Fibroblast of pulmonary artery (primary cell): ENCODE measurements around the gene GP5.

Source experiments
- DNase-seq: peaks from one replicate; pipeline ENCODE4 v3.0.0-alpha.2; 2010; ENCODE audit warnings: low read depth
- H3K4me3 ChIP-seq: replicated peaks from 2 replicates; pipeline ENCODE4 v1.5.1; 2011; ENCODE audit warnings: low read depth, mild to moderate bottlenecking, control low read depth, low read length, moderate library complexity
- CTCF ChIP-seq: IDR thresholded peaks from 2 replicates; pipeline ENCODE4 v1.5.1; 2011; ENCODE audit warnings: mild to moderate bottlenecking, control low read depth, low read length, inconsistent platforms; ENCODE audit errors: missing control alignments

Gene GP5

DNA sequence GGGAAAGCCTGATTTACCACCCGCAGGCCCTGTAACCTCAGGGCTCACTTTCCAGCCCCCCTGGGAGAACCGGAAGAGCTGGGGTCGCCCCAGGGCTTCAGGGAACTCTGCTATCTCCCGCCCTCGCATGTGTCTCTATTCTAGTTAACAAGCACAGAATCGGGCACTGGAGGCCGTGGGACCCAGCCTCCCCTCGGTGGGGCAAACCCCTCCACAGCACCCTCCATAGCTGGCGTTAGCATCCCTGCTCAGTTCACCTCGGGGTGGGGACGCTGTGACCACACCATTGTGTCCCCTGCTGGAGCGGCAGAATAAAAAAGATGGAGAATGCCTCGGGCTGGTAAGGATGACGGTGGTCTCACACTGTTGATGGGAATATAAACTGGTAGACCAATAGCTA lies 26.0 kb downstream of the GP5 start:
- H3K4me3 ChIP-seq: no peak overlapping the region
- TF ChIP-seq CTCF: no peak
- DNase-seq: no peak

DNA sequence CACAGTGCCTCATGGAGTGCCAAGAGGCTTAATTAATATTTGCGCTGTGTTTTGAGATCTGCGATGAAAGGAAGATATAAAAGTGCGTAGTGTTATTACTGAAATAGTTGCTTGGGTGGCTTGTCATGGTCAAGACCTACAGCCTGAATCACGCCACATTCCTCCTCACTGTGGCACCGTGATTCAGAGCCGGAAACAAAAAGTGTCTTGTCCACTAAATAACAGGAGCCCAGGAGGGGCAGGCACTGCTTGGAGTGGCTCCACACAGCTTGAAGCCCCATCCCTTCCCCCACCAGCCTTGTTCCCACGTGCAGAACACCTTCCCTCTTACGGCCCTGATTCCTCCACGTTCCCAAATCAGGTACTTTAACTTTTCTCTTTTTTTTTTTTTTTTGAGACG lies 28.3 kb downstream of the GP5 start:
- no peak for DNase-seq
- no peak for TF ChIP-seq CTCF
- no peak overlapping the region for H3K4me3 ChIP-seq

DNA sequence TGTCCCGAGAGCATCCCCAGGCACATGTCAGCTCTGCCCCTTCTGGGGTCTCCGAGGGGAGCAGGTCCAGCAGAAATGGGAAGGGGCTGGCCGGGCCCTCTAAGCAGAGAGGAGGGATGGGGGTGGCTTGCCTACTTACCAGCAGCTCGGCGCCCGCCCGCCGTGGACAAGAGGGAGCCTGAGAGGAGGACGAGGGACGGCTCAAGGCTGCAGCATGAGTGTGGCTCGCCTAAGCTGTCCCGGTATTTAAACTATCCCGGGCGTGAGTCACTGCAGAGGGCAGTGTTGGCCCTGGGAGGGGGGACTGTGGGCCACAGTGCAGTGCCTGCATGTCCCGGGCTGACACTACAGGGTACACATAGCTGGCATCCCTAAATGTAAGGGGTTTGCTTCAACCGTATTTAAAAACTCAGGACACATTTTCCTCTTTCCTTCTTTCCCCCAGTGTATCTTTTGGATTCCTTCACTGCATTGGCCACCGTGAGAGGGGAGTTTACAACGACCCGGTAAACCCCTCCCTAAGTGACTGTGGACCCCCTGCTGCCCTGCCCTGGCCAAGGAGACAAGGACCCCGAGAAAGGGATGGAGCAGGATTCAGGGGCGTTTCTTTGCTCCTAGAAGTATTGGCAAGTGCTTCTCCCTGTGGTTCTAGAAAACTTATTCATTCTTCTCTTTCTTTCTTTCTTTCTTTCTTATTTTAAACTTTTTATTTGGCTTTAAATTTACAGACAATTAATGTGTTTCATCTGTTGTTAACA lies 29.4 kb downstream of the GP5 start, which contains the start of gene LRRC15:
Gene LRRC15 (minus strand): TSS at position 222 of the 758 bp plus-strand sequence. CDS start 8,700 bp downstream, outside the sequence.
- peak; percentile 45 for DNase-seq
- no peak for TF ChIP-seq CTCF
- H3K4me3 ChIP-seq: no peak within 1 kb of the TSS

GRCh38 chr3:194368918-194369317 lies 30.1 kb downstream of the GP5 start:
- H3K4me3 ChIP-seq: no peak overlapping the region
- TF ChIP-seq CTCF: no peak
- no peak for DNase-seq

- H3K4me3 ChIP-seq: no peak overlapping the region
- no peak for TF ChIP-seq CTCF
- DNase-seq: no peak
Observed at GRCh38 chr3:194367992-194368841, 30.8 kb downstream of the GP5 start.

DNA sequence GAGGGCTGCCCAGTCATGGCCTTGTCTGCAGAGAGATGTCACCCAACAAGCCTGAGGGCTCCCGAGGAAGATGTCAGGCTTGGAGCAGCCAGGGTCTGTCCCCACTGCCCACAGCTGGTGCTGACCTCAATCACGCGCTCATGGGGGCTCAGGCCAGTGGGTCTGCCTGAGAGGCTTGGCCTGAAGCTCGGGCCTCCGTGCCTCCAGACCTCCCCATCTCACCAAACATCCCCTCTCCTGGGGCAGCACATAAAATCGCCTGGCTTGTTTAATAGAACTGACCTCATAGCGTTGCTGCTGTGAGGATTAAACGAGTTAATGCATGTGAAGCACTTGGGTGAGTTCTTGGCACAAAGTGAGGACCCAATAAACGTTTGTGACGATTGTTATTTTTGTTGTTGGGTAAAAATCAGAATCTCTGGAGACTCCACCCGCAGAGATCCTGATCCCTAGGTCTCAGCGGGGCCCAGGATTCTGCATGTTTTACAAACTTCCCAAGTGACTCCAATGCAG lies 33.0 kb downstream of the GP5 start:
- no peak for DNase-seq
- H3K4me3 ChIP-seq: no peak overlapping the region
- no peak for TF ChIP-seq CTCF
